Measurements from ENCODE around the gene COL9A1. TPM values are rescaled to one million over a fixed set of nuclear protein-coding genes. Genes with fewer than 3 reads are reported as not detected.
A peak's percentile ranks its signal among the peaks of the same experiment; 100 is the strongest.

COL9A1 gene
- total RNA-seq, 1 donor from 2014 or later, result not detected

GRCh38 chr6:70221715-70222438, 81.0 kb downstream of the COL9A1 start:
- Histone ChIP-seq H3K4me3 (ENCODE audit: low read depth, low read length) (no peak overlapping the region), H3K27me3 (ENCODE audit: control insufficient read depth, insufficient read depth, low read length) (peaks cover 2% of the 10 kb centered on the region), H3K36me3 (ENCODE audit: control insufficient read depth, insufficient read depth, low read length) (no peaks in the 10 kb centered on the region)
- no peak for FAIRE-seq
- TF ChIP-seq CTCF (IDR thresholded peaks at IDR 0.05; ENCODE audit: insufficient read depth, low read length, severe bottlenecking), result no peak
- DNase-seq (ENCODE audit: low read depth), result peak; percentile 21

- Histone ChIP-seq H3K36me3 (ENCODE audit: control insufficient read depth, insufficient read depth, low read length) (no peaks in the 10 kb centered on the region), H3K27me3 (ENCODE audit: control insufficient read depth, insufficient read depth, low read length) (peaks cover 2% of the 10 kb centered on the region), H3K4me3 (ENCODE audit: low read depth, low read length) (no peak overlapping the region)
- peak; percentile 28 for TF ChIP-seq CTCF (IDR thresholded peaks at IDR 0.05; ENCODE audit: insufficient read depth, low read length, severe bottlenecking)
- peak; percentile 38 for DNase-seq (ENCODE audit: low read depth)
- no peak for FAIRE-seq
Observed at GRCh38 chr6:70221025-70221714, 81.7 kb downstream of the COL9A1 start.

- no peak for FAIRE-seq
- H3K36me3 ChIP-seq (ENCODE audit: control insufficient read depth, insufficient read depth, low read length), result no peaks in the 10 kb centered on the region
- DNase-seq (ENCODE audit: low read depth), result no peak
- no peak overlapping the region for H3K4me3 ChIP-seq (ENCODE audit: low read depth, low read length)
- peaks cover 2% of the 10 kb centered on the region for H3K27me3 ChIP-seq (ENCODE audit: control insufficient read depth, insufficient read depth, low read length)
- TF ChIP-seq CTCF (IDR thresholded peaks at IDR 0.05; ENCODE audit: insufficient read depth, low read length, severe bottlenecking), result no peak
Observed at GRCh38 chr6:70219943-70220613, 82.8 kb downstream of the COL9A1 start.

GRCh38 chr6:70216767-70217166, 86.1 kb downstream of the COL9A1 start:
- H3K4me3 ChIP-seq (ENCODE audit: low read depth, low read length), result no peak overlapping the region
- DNase-seq (ENCODE audit: low read depth) (no peak), FAIRE-seq (no peak)
- peaks cover 2% of the 10 kb centered on the region for H3K27me3 ChIP-seq (ENCODE audit: control insufficient read depth, insufficient read depth, low read length)
- TF ChIP-seq CTCF (IDR thresholded peaks at IDR 0.05; ENCODE audit: insufficient read depth, low read length, severe bottlenecking), result no peak
- H3K36me3 ChIP-seq (ENCODE audit: control insufficient read depth, insufficient read depth, low read length), result no peaks in the 10 kb centered on the region

- no peak for FAIRE-seq
- Histone ChIP-seq H3K4me3 (ENCODE audit: low read depth, low read length) (no peak overlapping the region), H3K36me3 (ENCODE audit: control insufficient read depth, insufficient read depth, low read length) (no peaks in the 10 kb centered on the region), H3K27me3 (ENCODE audit: control insufficient read depth, insufficient read depth, low read length) (peaks cover 2% of the 10 kb centered on the region)
- TF ChIP-seq CTCF (IDR thresholded peaks at IDR 0.05; ENCODE audit: insufficient read depth, low read length, severe bottlenecking), result no peak
- DNase-seq (ENCODE audit: low read depth), result no peak
Observed at GRCh38 chr6:70215460-70216108, 87.3 kb downstream of the COL9A1 start.

All from bronchial epithelial cell (primary cell).